Neuron (in vitro differentiated cells): Measurements from ENCODE around the gene PCNA.
"Not testable (repeated sequence)": the region's sequence is repeated elsewhere in the genome, so short reads cannot be mapped to it uniquely, and the experiment has no call there.

Experiments
- H2AFZ ChIP-seq: one replicate; pipeline ENCODE4 v1.6.1; 2013; ENCODE audit warnings: low read depth, mild to moderate bottlenecking, inconsistent platforms, low read length, moderate library complexity
- H3K27me3 ChIP-seq: one replicate; pipeline ENCODE4 v1.6.1; 2013; ENCODE audit warnings: low read length; ENCODE audit not compliant: insufficient read depth
- H3K36me3 ChIP-seq: one replicate; pipeline ENCODE4 v1.6.1; 2013; ENCODE audit warnings: low read length; ENCODE audit not compliant: insufficient read depth
- H3K4me1 ChIP-seq: one replicate; pipeline ENCODE4 v1.6.1; 2013; ENCODE audit warnings: low read length; ENCODE audit not compliant: insufficient read depth
- H3K4me3 ChIP-seq: 2 replicates; pipeline ENCODE4 v1.5.1; 2013; ENCODE audit warnings: mild to moderate bottlenecking, low read length, moderate library complexity
- H3K9me3 ChIP-seq: one replicate; pipeline ENCODE4 v1.6.1; 2013; ENCODE audit warnings: low read length

The PCNA gene

DNA sequence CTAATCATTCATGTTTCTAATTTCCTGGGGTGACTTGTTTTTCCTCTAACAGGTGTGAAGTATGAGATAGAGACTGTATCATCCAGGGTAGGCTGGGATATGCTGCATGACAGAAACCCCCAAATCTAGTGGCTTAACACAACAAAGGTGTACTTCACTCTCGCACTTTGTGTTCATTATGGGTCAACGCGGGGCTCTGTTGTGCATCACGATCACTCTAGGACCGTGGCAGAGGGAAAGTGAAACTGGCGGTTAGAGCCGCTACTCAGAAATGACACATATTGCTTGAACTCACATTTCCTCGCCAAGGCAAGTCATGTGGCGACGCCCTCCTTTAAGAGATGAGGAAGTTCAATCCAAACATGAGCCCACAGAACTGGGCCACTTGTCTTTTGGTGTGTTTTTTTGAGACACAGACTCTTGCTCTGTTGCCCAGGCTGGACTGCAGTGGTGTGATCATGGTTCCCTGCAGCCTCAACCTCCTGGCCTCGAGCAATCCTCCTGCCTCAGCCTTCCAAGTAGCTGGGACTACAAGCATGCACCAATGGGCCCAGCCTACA is 41.3 kb downstream of the PCNA start:
- H3K9me3 ChIP-seq: no peaks in the 10 kb centered on the region
- H3K36me3 ChIP-seq: no peaks in the 10 kb centered on the region
- H3K27me3 ChIP-seq: no peaks in the 10 kb centered on the region
- no peak overlapping the region for H3K4me3 ChIP-seq
- H2AFZ ChIP-seq: no peak overlapping the region
- no peaks in the 10 kb centered on the region for H3K4me1 ChIP-seq

DNA sequence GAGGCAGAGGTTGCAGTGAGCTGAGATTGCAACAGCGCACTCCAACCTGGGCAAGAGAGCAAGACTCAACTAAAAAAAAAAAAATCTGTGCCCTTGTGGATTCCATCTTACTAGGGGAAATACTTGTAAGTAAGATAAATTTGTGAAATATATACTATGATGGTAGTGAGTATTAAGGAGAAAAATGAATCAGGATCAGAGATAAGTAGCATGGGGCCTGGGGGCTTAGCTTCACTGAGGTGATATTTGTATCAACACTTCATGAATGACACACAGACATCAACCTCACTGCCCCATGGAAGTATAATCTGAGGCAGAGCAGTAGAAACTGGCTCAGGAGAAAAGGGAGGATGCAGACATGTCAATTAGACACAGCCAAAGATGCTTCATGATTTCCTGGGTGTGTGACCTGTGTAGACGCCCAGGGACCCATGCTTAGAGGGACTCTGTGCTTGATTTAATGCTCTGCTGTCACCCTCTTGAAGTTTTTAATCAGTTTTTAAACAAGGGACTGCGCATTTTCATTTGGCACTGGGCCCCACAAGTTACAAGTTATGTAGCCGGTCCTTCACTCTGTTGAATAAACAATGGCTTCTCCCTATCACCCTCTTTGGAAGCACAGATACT is 41.9 kb downstream of the PCNA start:
- Histone ChIP-seq H3K4me1 (no peaks in the 10 kb centered on the region), H2AFZ (no peak overlapping the region), H3K27me3 (no peaks in the 10 kb centered on the region), H3K9me3 (no peaks in the 10 kb centered on the region), H3K36me3 (no peaks in the 10 kb centered on the region), H3K4me3 (no peak overlapping the region)

DNA sequence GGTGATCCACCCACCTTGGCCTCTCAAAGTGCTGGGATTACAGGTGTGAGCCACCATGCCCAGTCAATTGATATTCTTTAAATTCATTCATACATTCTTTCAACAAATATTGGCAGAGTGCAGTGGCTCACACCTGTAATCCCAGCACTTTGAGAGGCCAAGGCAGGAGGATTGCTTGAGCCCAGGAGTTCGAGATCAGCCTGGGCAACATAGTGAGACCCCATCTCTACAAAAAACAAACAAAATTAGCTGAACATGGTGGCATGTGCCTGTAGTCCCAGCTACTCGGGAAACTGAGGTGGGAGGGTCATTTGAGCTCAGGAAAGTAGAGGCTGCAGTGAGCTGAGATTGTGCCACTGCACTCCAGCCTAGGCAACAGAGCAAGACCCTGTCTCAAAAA is 42.8 kb downstream of the PCNA start:
- not testable (repeated sequence) for H3K4me1 ChIP-seq, H3K9me3 ChIP-seq, H2AFZ ChIP-seq, H3K4me3 ChIP-seq, H3K27me3 ChIP-seq, H3K36me3 ChIP-seq

DNA sequence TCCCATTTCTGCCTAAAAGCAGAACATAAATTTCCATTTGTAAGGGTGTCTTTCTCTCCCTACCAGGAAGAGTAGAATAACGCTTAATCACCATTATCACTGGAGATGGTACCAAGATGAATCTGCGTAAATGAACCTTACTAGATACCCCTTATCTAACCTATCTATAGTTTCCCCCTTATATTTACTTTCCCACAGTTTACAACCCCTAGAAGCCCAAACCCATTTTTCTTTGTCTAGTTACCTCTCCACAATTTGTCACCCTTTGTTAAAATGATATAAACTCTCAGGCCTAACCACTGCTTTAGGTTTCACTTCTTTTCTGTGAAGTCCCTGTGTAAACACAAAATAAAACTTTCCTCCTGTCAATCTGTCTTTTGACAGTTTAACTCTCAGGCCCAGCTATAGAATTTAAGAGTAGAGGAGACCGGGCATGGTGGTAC is 45.5 kb downstream of the PCNA start:
- Histone ChIP-seq H3K4me3 (no peak overlapping the region), H3K9me3 (no peaks in the 10 kb centered on the region), H3K27me3 (no peaks in the 10 kb centered on the region), H3K4me1 (no peaks in the 10 kb centered on the region), H3K36me3 (no peaks in the 10 kb centered on the region), H2AFZ (no peak overlapping the region)

DNA sequence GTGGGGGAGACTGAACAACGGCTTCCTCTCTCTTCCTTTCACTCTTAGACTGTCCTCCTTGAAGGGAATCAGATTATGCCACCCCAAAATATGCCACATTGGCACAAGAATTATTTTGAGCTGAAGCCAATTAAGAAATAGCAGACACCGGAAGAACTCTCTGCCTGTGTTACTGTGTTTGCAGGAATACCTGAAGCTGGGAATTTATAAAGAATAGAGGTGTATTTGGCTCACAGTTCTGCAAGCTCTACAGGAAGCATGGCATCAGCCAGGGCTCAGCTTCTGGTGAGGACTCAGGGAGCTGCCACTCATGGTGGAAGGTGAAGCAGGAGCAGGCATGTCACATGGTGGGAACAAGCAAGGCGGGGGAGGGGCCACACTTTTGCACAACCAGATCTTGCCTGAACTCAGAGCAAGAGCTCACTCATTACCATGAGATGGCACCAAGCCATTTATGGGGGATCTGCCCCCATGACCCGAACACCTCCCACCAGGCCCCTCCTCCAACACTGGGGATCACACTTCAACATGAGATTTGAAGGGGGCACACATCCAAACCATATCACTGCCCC is 46.0 kb downstream of the PCNA start:
- no peaks in the 10 kb centered on the region for H3K9me3 ChIP-seq
- H3K4me3 ChIP-seq: no peak overlapping the region
- no peaks in the 10 kb centered on the region for H3K27me3 ChIP-seq
- H2AFZ ChIP-seq: no peak overlapping the region
- no peaks in the 10 kb centered on the region for H3K36me3 ChIP-seq
- H3K4me1 ChIP-seq: no peaks in the 10 kb centered on the region

DNA sequence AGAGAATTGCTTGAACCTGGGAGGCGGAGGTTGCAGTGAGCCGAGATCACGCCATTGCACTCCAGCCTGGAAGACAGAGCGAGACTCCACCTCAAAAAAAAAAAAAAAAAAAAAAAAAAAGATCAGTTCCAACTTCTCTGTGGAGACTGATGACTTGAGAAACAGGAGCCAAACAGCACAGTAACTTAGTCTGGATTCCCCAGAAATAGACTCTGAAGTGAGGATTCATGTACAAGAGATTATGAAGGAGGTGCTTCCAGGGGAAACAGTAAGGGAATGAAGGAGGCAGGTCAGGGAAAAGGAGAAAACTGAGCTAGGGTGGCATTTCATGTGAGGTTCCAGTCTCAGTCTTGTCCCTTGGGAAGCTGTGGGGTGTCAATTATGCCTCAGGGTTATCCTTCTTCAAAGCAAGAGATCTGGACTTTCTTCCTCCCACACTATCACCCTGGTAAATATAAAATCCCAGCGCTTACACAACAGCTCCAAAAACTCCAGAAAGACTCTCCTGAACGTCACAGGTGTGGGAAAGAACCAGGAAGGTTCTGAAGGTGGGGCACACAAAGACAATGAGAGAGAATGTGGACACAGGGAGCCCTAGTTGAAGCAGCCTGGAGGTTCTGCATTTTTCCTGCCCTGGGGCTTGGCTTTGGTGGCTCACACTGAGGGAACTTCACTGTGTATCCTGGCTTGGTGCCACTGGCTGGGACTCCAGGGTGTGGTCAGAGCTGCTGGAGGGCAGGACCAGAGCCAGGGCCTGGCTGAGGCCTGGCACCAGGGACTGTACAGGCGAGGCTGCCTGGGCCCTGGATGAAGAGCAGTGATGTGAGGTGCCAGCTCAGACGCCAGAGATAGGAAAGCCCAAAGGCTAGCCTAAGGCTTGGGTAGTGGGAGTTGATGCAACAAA is 46.8 kb downstream of the PCNA start:
- no peaks in the 10 kb centered on the region for H3K27me3 ChIP-seq
- no peak overlapping the region for H3K4me3 ChIP-seq
- H3K36me3 ChIP-seq: peaks cover 1% of the 10 kb centered on the region
- H3K9me3 ChIP-seq: no peaks in the 10 kb centered on the region
- no peak overlapping the region for H2AFZ ChIP-seq
- H3K4me1 ChIP-seq: no peaks in the 10 kb centered on the region

DNA sequence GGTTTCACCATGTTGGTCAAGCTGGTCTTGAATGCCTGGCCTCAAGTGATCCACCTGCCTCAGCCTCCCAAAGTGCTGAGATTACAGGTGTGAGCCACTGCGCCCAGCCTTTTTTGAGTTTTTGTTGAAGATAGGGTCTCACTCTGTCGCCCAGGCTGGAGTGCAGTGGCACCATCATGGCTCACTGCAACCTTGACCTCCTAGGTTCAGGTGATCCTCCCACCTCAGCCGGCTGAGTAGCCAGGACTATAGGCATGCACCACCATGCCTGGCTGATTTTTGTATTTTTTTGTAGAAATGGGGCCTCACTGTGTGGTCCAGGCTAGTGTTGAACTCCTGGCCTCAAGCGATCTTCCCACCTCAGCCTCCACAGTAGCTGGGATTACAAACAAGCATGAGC is 47.8 kb downstream of the PCNA start:
- H2AFZ ChIP-seq, H3K4me3 ChIP-seq, H3K36me3 ChIP-seq, H3K9me3 ChIP-seq, H3K4me1 ChIP-seq, H3K27me3 ChIP-seq: not testable (repeated sequence)

DNA sequence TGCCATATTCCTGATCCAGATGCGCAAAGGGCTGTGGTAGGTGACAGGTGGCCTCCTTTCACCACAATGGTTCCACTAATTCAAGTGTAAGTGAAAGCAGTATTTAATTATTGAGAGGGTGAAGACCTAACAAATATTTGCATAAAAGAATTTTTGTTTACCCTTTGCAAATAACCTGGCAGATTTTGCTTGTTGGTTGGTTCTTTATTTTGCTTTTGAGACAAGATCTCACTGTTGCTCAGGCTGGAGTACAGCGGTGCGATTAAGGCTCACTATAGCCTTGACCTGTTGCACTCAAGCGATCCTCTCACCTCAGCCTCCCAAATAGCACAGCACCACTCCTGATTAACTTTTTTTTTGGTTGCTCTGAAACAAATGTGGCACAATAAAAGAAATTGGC is 49.2 kb downstream of the PCNA start:
- H3K9me3 ChIP-seq: no peaks in the 10 kb centered on the region

DNA sequence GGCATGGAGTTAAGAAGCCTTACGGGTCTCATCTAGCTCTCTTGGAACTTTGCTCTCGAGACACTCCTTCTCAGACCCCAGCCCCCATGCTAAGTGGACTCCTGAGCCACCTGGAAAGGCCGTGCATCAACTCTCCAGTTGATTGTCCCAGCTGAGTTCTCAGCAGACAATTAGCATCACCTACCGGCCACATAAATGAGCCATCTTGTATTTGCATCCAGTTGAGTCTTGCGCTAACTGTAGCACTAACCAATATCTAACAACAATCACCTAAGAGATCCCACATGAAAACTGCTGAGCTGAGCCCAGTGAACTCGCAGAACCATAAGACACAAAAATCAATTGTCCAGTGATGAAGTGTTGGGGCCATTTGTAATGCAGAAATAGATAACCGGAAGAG is 49.7 kb downstream of the PCNA start:
- no peaks in the 10 kb centered on the region for H3K27me3 ChIP-seq
- peaks cover 8% of the 10 kb centered on the region for H3K36me3 ChIP-seq
- no peaks in the 10 kb centered on the region for H3K4me1 ChIP-seq
- H3K4me3 ChIP-seq: no peak overlapping the region
- H2AFZ ChIP-seq: no peak overlapping the region
- no peaks in the 10 kb centered on the region for H3K9me3 ChIP-seq

More for the DNA sequence above, 49.2 kb downstream of the PCNA start:
- Histone ChIP-seq H3K36me3 (peaks cover 8% of the 10 kb centered on the region), H2AFZ (no peak overlapping the region), H3K4me3 (no peak overlapping the region), H3K27me3 (no peaks in the 10 kb centered on the region), H3K4me1 (no peaks in the 10 kb centered on the region)

DNA sequence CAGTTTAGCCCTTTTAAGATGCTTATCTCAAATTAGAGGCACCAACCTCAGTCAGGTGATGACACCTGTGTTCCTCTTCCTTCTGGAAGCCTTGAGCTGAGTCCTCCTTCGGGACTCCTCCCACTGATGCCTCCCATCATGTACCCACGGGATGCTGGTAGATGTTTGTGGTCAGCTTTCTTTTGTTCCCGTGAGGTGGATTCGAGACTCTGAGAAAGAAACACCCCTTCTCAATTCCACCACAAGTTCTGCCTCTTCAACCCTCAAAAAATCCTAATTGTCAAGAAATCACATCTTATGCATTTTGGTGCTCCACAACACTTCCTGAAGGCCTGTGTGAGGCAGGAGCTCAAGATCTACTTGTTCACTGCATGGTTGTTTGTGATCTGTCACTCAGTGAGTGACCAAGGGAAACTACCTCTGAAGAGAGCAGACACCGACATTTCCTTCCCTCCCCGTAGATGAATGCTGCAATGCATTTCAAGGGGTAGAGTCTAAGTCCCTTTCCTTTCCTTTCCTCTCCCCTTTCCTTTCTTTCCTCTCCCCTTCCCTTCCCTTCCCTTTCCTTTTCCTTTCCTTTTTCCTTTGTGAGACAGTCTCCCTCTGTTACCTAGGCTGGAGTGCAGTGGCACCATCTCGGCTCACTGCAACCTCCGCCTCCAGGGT is 50.5 kb downstream of the PCNA start:
- Histone ChIP-seq H3K4me1 (no peaks in the 10 kb centered on the region), H3K36me3 (peaks cover 8% of the 10 kb centered on the region), H2AFZ (no peak overlapping the region), H3K4me3 (no peak overlapping the region), H3K9me3 (no peaks in the 10 kb centered on the region), H3K27me3 (no peaks in the 10 kb centered on the region)

DNA sequence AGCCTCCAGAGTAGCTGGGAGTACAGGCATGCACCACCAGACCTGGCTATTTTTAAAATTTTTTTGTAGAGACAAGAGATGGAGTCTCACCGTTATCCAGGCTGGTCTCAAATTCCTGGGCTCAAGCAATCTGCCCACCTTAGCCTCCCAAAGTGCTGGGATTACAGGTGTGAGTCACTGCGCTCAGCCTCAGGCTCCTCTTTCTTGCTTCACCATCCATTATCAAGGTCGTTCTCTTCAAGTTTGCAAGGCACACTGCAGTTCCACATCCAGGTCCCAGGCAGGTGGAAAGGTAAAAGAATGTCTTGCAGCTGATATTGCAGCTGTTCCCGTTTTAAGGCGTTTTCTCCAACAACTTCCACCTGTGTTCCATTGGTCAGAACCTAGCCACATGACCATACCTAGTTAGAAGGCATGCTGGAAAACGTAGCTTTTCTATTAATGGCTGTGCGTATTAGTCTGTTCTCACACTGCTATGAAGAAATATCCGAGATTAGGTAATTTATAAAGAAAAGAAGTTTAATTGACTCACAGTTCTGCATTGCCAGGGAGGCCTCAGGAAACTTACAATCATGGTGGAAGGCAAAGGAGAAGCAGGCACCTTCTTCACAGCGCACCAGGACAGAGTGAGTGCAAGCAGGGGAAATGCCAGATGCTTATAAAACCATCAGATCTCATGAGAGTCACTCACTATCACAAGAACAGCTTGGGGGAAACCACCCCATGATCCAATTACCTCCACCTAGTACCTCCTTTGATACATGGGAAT is 51.7 kb downstream of the PCNA start:
- Histone ChIP-seq H3K4me1 (no peaks in the 10 kb centered on the region), H3K36me3 (peaks cover 8% of the 10 kb centered on the region), H3K4me3 (no peak overlapping the region), H3K9me3 (no peaks in the 10 kb centered on the region), H2AFZ (no peak overlapping the region), H3K27me3 (no peaks in the 10 kb centered on the region)

DNA sequence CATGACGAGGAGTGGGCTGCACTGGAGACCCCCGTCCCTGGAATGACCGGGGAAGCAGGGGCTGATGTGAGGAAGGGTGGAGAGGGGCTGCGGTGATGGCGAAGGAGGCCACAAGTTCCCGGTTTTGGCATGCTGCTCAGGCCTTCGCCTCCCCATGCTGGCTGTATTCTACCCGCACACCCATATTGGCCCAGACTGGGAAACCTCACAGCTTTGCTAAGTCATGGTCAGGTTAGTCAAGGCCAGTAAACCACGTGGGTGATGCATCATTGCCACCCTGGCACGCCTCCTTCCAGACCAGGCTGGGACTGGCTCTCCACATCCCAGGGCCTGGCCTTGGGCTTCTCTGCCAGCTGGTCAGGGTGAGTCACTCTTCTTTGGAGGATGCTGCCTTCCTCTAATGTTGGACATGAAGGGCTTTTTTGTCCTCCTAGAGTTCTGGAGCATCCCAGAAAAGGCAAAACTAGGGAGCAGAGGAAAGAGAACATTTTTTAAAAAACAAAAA is 53.8 kb downstream of the PCNA start:
- no peaks in the 10 kb centered on the region for H3K4me1 ChIP-seq
- no peak overlapping the region for H3K4me3 ChIP-seq
- H3K27me3 ChIP-seq: no peaks in the 10 kb centered on the region
- no peak overlapping the region for H2AFZ ChIP-seq
- no peaks in the 10 kb centered on the region for H3K9me3 ChIP-seq
- H3K36me3 ChIP-seq: peaks cover 8% of the 10 kb centered on the region
